Stimulated activated CD8-positive, alpha-beta memory T cell treated with anti-CD3 and anti-CD28 coated beads, Interleukin-7, amount 100 ng/mL, for 24 hours (primary cell): Measurements from ENCODE around the gene CLIP4.

ENCODE experiments used
- DNase-seq: peaks from one replicate; pipeline ENCODE4 v3.0.0-alpha.2; 2020; ENCODE audit warnings: low read depth

CLIP4 gene

DNA sequence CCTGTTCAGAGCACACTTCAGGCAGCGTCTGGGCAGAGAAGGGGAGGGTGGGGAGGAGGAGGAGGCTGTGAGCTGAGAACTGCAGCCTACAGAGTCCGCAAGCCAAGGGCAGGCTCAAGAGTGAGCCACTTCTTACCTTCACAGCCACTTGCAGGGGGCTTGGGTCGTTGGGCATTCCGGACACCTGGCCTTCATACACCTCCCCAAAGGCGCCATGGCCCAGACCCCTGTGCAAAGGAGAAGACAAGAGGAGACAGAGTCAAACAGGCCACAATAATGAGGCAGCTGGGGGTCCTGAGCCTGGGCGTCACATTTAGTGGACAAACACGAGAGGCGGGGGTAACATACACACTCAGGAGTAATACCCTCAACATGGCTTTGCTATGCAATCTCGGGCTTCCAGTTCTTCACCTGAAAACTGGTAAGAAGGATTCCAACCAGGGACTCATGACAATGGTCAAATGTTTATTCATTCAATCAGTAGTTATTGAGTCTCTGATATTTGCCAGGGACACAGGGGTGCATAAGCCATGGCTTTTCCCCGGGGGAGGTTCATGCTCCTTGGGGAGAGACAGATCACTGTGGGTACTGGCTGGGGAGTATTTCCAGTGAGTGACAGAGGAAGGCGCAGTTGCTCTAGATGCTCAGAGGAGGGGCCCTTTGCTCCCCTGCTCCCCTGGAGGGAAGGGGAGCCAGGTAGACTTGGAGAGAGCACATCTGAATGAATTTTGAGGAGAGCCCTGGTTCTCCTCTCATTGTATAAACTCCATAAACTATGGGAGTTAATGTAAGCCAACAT is 107.4 kb downstream of the CLIP4 start:
- no peak for DNase-seq

GRCh38 chr2:29223257-29223656 is 108.0 kb downstream of the CLIP4 start:
- DNase-seq, result no peak

DNA sequence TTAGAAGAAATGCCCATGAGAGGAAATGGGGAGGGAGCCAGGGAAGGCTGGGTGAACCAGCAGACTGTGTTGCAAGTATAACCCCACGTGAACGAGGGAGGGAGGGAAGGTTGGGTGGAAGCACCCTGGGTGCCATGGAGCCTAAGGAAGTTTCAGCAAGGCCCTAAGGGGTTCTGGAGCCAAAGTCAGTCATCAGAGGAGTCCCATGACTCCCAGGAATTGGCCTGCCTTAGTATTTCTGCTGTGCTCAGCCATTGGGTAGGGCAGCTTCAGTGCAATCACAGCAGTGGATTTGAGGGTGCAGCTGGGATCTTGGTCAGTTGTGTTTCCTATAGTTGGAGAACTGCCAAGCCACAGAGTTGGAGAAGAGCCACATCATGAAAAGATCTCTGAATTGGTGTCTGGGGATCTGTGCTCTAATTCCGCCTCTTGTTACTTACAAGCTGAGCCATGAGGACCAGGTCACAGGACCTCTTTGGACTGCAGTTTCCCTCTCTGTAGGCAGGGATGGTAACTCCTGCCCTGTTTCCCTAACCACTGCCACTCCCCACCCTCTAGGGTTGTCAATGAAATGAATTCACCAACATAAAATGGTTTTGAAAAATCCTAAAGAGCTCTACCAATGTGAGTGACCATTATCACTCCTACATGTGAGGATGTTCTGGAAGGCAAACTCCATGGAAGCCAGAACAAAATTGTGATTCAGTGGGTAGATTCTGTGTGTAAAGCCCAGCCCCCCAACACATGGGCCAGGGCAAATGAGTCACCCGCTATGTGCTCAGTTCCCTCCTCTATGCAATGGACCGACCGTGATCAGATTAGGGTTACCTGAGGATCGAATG is 108.9 kb downstream of the CLIP4 start:
- DNase-seq, result no peak

DNA sequence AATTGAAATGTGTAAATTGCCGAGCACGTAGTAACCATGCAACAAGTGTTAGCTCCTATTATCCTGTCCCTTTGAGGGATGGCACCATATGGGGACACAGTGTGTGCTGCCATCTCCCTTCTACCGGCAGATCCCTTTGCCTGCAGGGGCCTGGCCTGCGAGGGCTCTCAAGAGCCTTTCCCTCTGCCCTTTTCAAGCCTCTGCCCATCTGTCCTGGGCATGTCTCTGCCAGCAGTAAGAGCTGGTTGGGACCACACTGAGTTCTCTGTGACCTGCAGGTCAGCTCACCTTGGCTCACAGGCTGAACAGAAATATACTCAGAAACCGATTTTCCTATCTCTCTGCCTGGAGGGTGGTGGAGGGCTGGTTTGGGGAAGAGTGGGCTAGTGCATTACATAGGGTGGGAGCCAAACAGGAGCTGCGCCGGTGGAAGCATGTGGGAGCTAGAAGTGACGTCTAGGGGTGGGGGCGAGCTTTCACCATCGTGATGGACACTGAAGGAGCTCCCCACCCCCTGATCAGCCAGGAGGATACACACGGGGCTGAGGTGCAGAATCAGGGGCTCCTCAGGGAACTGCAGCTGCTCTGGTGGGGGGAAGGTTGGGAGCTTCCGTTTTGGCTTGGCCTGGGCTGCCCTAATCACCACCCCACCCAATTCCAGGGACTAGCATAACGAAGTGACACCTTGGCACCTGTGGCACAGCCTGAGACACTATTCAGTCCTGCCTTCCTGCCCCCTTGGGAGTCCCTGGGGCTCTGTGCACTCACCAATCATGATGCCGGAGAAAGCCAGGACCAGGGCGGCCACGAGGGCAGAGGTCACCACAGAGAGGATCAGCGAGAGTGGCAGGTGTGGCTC is 109.7 kb downstream of the CLIP4 start:
- DNase-seq, result no peak

DNA sequence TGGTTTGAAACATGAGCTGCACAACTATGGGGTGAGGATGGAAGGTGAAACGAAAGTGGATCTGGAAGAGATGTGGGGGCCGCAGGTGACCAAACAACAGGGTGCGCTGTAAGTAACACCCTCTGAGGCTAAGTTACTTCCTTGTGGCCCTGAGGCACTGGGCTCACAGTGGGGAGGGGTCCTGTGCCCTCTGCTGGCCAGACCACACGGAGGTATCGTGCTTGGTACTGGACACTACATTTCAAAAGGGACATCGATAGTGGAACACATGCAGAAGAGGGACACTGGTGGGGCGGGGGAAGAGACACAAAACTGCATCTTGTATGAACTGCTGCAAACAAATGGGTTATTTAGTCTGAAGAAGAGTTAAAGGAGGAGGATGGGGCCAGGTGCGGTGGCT is 110.6 kb downstream of the CLIP4 start:
- DNase-seq, result no peak

- DNase-seq, result no peak
These were observed 111.2 kb downstream of the CLIP4 start for GRCh38 chr2:29226375-29226774.

DNA sequence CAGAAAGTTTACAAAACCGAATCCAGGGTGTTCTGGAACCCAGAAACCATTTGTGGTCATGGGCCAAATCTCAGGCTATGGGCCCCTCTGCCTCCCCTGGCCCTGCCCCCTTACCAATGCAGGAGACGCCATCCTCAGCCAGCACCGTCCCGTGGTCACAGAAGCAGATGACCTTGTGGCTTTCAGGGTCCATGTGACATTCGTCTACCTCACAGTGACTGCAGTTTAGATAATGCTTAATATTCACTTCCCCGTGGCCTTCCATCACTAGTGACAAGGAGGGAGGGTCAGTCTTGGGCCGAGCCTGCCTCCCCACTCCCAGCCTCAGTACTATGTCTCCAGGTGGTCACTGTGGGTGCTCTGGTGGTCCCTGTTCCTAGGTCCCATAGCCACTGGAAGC is 111.6 kb downstream of the CLIP4 start:
- no peak for DNase-seq

- no peak for DNase-seq
These were observed 112.9 kb downstream of the CLIP4 start for GRCh38 chr2:29227935-29228675.

GRCh38 chr2:29228947-29229346 is 113.7 kb downstream of the CLIP4 start:
- DNase-seq, result no peak

DNA sequence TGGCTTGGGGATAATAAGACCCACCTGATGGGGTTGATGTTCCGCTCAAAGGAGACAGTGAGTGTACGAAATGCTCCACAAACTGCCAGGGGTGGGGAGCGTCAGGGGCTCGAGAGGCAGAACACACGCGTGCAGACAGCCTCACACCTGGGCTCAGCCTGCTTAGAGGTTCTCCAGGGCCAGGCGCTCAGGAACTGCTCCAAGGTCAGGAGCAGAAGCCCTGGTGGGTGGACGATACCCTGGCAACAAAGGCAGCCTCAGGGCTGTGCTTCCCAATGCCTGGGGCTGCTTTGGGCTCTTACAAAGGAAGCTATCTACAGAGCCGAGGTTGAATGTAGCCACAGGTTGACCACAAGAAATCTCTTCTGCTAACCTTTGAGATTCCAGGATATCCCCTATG is 114.4 kb downstream of the CLIP4 start:
- DNase-seq, result no peak

DNA sequence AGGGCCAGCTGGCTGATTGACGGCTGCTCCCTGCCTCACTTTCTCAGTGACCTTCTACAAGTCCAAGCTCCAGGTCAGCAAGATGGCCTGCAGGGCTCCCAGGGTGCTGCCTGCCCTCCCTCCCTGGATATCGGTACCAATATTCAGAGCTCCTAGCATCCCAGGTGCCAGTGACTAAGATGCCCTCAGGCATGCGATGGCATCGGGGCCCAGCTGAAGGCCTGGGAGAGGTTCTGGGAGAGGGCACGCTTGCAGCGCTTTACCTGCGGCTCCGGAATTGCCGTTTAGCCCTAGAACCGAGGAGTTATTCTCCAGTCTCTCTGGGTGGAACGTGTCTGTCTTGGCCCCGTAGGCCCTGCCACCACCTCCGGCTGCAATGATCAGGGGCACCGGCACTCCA is 116.8 kb downstream of the CLIP4 start:
- no peak for DNase-seq

GRCh38 chr2:29233428-29233827 is 118.2 kb downstream of the CLIP4 start:
- DNase-seq, result no peak

DNA sequence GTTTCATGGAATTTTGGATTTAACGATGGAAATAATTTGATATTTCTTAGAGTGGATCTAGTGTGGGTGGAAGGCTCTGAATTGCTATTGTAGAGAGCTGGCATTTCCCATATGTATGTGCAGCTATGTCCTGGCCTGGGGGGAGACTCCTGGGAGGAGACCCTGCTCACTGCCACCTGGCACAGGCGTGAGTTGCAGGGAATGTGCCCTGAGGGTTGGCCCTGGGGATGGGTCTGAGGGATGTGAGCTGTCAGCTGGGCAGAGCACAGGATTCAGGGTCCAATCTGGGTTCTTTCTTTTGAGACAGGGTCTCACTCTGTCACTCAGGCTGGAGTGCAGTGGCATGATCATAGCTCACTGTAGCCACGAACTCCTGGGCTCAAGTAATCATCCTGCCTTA is 120.2 kb downstream of the CLIP4 start:
- DNase-seq, result no peak

GRCh38 chr2:29236074-29236473 is 120.9 kb downstream of the CLIP4 start:
- no peak for DNase-seq

- no peak for DNase-seq
These were observed 123.3 kb downstream of the CLIP4 start for GRCh38 chr2:29238497-29238896.
